Embryonic facial prominence (tissue), 1 donor: ENCODE measurements around the gene DMAC2L.

Source experiments
- DNase-seq: peaks from one replicate; pipeline ENCODE4 v3.0.0-alpha.2; 2016; ENCODE audit errors: extremely low spot score

Gene DMAC2L

DNA sequence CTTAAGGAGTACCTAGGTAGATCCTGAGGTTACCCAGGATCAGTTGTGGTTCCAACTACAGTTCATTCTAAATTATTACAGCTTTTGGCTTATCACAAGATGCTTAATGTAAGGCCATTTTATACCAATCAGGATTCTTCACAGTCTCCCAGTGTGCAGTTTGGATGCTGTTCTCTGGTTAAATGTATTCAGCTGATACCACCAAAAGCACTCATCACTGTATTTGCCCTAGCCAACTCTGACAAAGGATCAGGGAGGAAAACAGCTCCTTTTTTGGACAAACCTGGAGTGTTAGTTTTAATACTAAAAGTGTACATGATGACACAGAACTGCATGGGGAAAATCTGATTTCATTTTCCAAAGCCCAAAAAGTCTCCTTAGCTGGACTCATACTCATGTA lies 19.5 kb downstream of the DMAC2L start:
- DNase-seq: no peak

DNA sequence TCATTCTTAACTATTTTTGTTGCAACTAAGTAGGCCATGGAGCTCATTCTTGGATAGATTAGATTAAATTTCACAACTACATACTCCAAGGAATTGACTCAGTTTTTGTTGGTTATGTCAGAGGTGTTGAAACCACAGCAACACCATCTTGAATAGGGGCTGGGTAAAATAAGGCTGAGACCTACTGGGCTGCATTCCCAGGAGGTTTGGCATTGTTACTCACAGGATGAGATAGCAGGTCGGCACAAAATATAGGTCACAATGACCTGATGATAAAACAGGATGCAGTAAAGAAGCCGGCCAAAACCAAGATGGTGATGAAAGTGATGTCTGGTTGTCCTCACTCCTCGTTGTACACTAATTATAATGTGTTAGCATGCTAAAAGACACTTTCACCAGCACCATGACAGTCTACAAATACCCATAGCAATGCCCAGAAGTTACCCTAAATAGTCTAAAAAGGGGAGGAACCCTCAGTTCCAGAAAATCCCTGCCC lies 20.9 kb downstream of the DMAC2L start:
- no peak for DNase-seq

DNA sequence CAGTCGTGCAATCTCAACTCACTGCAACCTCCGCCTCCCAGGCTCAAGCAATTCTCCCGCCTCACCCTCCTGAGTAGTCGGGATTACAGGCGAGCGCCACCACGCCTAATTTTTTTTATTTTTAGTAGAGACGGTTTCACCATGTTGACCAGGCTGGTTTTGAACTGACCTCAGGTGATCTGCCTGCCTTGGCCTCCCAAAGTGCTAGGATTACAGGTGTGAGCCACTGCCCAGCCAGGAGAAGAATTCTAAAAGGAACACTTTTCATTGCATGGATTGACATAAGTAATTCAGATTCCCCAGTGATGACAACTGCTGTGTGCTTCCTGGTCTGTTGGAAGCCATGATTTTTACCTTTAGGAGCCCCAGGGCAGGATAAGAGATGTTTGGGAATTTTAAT lies 22.1 kb downstream of the DMAC2L start:
- DNase-seq: no peak

DNA sequence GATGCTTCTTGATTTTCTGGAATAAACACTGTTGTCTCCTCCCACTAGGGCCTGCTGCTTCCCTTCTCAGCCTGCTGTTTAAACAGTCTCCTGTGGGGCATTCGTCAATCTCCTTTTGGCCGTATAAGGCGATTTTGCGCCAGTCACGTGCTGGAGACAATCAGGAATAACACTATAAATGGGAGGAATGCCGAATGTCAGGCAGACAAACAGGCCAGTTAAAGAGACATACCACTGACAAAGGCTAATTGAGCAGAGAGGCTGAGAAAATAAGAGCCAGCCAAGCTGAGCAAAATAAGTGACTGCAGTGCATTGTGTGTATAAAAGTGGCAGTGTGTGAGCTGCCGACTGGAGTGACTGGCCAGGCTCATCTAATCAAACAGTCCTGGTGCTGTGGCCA lies 23.3 kb downstream of the DMAC2L start:
- DNase-seq: no peak

DNA sequence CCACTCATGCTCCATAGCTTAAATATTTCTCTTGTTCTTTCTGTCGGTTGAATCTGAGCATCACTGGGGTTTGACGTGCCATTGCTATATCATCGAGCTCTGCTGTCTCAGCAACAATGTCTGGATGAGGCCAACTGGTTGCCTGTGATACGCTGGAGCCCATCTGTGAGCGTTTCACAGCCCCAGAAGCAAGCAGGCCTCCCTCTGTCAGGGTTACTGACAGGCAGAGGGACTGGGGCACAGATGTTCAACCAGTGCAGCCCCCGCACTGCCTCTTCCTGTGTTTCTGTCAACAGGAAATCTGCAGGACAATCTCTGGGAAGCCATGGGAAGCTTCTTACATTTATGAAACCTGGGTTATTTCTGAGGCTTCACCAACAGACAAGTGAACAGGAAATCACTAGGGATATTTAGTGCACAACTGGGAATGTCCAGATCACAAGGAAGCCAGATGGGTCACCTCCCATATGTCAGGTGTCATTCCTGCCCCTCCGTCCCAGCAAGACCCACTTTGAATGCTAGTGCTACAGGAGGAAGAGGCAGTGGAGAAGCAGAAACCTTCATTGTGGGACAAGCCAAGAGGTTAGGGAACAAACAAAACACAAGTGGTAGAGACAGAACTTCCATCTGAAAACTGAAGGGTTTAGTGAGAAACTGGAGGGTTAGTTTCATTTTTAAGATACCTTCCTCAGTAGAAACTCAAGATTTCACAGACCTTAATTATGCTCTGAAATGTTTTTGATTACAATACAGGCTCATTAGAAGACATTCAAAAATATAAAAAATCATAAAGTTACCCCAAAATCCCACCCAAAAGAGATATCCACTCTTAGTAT lies 24.1 kb downstream of the DMAC2L start:
- no peak for DNase-seq

DNA sequence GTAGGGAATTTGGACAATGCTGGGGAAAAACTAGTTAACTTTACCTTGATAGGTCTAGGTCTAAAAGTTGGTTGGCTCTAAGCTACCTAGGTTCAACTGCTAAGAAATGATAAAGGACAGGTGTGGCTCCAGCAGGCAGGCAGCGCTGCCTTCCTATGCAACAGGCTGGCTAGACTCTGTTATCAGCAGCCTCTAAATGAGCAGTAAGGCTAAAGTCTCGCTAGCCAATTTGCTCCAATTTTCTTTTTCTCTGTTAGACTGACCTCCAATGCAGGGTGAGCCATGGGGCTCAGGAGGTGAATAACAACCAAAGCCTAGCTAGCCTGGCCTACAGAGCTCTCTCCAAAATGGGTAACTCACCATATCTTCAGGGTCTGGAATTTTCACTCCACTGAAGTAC lies 26.5 kb downstream of the DMAC2L start:
- DNase-seq: no peak

DNA sequence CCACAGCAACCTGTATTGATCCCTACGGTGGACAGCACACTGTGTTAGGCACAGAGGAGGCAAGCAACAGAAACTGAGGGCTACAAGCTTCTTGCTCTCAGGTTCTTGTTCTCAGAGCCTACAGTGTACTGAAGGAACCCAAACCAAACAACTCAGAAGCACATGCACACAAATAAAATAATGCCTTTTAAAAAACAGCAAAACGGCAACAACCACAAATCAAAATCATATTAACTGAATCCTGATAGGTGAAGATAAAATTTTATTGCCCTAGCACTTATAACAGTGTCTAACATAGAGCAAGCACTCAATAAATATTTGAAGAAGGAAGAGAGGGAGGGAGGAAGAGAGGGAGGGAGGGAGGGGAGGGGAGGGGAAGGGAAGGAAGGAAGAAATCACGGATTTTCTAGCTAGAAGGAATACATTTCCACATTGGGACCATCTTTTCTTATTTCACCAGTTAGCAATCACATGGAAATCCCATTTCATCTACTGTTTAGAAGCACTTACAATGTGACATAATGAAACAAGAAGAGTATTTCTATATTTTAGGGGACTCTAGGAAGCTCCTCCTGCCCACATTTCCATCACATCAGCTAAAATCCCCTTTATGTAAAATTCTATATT lies 27.2 kb downstream of the DMAC2L start:
- DNase-seq: no peak

DNA sequence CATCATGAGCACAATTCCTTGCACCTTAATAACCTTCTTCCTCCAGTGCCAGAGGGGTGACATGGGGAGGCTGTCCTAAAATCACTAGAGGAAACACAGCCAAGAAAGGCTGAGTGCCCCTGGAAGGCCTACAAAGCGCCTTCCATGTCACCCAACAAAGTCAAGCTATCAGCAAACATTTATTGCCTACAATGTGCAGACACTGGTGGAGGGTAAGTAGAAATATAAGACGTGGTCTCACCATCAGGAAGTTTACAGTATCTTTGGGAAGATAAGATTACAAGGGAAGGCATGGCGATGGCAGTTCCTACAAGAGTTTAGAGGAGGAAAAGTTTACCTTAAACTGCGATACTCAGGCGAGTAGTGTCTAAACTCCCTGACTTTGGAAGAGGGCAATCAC lies 27.9 kb downstream of the DMAC2L start:
- no peak for DNase-seq

DNA sequence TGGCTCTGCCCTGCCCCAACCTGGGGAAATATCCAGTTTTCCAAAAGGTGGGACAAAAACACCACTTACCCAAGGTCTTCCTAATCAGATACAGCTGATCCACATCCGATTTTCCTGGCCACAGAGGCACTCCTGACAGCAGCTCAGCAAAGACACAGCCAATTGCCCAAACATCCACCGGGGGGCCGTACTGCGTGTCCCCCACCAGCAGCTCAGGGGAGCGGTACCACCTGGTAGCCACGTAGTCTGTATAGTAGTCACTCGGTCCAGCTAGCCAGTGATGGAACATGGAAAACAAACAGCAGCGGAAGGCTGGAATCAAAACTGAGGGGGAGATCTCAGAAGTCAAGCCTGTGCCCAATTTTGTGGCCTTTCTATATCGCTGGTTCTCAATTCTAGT lies 28.8 kb downstream of the DMAC2L start:
- DNase-seq: no peak

DNA sequence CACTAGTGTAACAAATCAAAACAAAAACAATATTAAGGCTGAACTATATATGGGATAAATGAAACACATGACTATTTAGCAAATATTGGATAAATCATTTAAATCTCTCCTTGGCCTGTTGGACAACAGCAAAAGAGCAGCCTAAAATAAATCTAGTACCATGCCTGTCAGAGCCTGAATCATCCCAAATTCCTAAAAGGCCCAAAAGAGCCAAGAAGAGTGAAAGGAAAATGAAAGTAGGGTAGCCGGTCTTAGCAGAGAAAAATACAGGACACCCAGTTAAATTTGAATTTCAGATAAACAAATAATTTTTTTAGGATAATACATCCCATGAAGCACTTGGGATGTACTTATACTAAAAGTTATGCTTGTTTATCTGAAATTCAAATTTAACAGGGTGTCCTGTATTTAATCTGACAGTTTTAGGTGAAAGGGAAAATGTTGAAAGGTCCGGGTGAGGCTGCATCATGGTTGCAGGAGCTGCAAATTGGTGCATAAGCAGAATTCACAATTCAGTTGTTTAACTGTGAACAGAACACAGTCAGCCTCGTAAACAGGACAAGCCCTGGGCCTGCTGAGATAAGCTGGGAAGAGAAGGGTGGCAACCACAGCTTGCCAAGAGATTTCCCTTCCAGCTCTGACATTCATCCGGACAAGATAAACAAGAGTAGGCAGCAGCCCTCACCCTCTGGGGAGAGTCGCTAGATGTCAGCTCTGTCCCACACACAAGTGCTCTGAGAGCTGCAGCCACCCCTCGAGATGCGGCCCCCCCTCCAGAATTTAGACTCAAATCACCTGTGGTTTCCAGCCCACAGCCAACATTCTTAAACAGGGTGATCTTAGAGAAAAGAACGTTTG lies 30.3 kb downstream of the DMAC2L start:
- DNase-seq: no peak

DNA sequence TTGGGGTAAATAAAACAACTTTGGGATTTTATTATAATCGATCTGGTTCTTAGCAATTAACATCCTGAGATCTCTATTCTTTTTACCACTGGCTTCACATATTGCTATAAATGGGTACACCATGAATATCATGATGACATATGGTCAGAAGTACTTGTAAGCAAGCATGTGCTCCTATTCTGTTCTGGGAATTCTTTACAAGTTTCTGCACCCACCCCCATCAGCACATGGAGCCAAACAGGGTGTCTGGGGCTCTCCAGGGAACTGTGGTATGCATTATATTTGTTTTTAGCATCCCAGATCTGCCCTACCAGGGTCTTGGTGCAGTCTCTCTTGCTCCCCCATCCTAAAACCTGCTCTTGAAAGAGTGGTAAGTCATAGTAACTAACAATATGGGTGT lies 31.3 kb downstream of the DMAC2L start:
- DNase-seq: no peak

DNA sequence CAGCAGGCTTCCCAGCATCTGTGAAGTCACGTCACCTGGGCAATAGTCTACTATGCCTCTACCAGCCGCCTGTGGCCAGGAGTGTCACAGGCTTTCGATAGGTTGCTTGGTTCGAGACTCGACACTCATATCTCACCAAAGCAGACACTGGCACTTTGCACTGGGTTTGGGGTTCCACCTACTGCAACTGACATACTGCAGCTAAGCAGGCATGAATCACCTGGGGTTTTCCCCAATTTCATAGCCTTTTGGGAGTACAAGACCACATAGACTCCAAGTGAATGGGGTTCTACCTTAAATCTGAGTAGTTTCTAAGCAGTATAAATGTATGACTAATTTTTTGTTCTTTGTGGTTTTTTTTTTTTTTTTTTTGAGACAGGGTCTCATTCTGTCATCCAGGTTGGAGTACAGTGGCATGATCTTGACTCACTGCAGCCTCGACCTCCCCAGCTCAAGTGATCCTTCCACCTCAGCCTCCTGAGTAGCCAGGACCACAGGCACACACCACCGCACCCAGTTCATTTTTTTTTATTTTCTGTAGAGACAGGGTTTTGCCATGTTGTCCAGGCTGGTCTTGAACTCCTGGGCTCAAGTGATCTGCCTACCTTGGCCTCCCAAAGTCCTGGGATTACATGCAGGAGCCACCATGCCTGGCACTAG lies 32.1 kb downstream of the DMAC2L start:
- DNase-seq: no peak

DNA sequence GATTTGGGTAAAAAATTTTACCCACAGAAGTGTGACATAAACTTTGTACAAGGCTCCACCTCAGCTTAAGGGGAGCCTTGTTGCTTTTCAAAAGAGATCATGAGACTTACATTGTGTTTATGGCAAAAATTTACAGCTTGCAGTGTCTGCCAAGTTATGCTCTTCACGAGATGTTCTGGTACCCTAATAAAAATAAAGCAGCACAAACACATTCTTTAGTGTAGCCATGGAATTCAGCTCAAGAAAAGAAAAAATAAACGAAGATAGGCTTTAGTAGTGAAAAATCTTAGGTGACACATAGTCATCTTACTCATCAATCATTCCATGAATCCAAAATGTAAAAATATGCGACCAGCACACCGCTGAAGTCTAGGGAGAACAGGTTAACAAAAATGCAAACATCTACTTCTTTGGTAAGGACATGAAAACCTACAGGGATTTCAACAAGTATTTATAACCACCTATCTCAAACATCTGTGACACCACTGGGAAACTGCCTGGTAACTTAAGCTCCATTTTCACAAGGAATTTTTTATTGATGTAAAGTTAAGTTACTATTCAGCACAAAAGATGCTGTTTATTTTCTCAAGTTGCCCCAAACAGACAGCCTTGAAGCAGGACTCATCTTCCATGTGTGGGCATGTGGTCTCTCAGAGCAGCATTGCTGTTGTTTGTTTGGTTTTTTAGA lies 32.9 kb downstream of the DMAC2L start:
- DNase-seq: no peak

DNA sequence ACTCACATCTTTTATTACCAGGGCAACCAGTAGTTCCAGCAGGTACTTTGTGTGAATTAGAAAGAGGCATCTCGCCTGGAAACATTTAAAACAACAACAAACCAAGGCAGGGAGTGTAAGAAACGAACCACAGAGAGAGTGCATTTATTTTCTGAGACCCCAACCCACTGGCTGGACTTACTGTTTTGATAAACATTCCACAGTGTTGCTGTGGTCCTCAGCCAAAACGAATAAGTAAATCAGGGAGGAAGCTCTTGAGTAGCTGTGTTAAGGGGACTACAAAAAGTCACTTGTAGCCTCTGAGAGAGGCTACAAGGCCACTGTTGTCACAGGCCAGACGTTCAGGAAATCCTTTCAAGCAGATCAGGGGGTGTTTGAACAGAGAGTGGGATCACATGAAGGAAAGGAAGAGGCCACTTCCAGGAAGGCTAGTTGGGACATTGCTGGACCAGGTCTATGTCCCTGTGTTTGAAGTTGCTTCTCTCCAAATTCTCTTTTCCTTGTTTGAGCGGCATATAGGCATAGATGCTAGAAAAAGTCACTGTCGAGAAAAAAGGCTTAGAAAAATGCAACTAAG lies 33.8 kb downstream of the DMAC2L start:
- no peak for DNase-seq

DNA sequence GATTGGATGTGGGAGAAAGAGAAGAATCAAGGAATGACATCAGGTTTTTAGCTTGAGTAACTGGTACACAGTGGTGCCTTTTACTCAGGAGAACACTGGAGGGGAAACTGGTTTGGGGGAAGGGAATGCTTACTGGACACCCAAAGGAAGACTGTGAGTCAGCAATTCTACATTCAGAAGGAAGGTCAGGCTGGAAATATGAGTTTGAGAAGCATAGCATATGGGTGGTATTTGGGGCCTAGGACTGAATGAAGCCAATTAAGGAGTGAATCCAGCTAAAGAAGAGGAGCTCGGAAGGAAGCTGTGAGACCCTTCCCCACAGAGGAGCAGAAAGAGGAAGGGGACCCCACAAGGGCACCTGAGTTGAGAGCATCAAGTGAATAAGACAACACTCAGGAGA lies 35.4 kb downstream of the DMAC2L start:
- DNase-seq: no peak

DNA sequence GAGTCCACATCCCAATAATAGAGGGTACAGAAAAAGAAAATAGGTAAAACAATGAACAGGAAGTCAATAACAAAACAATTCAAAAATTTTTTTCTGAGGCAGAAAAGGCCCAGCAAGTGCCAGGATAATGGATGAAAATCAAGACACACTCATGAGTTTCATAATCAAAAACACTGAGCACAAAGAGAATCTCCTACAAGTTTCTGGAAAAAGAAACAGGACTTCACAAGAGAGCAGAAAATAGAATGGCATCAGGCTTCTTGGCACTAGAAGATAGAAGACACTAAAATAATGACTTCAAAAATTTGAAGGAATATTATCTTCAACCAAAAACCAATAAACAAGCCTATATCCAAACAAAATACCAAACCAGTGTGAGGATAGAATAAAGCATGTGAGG lies 36.8 kb downstream of the DMAC2L start:
- no peak for DNase-seq

DNA sequence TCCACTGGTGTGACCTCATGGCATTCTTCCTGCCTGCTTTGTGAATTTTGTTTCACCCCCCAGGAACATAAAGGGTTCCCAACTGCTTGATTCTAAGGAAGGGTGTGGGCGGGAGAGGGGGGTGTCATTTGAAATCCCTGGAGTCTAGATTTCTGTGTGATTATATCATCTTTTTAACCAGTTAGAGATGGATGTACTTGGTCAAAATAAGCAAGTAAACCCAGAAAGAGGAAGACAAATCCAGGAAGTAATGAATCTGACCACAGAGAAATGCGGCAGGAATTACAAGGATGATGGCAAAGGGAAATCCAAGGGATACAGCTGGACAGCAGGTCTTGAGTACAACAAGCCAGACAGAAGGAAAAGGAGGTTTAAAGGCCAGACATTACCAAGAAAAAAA lies 38.9 kb downstream of the DMAC2L start:
- DNase-seq: no peak

DNA sequence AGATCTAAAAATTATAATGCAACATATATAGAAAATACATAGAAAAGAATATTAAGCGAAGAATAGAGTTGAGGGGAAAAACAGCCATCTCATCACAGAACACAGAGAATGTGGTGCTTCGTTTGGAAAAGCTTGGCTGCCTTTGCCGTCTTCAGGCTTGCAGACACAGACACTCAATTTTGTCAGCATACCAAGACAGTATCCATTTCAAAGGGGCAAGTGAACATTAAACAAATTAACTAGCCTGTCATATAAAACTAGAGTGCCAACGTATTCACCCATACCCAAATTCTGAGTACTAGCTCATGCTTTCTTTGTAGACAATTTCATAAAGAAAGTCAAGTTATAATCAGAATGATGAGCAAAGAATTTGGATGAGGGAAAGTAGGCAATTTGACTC lies 40.5 kb downstream of the DMAC2L start:
- no peak for DNase-seq

DNA sequence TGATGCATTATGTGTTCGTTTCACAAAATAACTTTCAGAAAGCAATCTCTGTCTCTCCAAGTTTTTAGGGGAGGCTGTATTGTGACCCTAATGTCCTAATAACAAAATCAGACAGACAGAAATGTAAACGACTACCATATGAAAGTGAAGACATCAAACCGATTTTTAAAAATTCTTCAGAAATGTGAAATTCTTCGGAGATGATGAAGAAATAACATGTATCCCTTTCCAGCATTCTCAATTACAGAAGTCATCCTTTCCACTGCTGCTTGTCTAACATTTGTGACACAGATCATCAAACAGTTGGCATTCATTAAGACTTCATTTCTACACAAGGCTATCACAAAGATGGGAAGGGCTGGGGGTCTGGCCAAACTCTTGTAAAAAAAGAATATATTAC lies 41.0 kb downstream of the DMAC2L start:
- DNase-seq: no peak

DNA sequence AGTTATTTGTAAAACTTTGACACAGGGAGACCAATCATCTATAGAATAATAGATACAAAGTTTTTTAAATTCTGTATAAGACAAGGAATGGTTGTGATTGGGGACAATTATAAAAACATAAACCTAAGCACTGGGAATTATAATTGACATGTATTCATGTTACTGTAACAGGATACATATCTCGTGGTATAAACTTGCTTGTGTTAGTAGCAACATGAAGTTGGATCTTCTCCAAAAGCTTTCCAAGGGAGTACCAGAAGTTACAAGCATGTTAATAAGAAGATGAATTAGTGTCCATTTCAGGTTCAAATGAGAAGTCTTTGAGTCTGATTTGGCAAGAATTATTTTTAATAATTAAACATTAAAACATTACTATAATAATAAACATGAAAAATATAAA lies 42.4 kb downstream of the DMAC2L start:
- DNase-seq: peak; percentile 25

DNA sequence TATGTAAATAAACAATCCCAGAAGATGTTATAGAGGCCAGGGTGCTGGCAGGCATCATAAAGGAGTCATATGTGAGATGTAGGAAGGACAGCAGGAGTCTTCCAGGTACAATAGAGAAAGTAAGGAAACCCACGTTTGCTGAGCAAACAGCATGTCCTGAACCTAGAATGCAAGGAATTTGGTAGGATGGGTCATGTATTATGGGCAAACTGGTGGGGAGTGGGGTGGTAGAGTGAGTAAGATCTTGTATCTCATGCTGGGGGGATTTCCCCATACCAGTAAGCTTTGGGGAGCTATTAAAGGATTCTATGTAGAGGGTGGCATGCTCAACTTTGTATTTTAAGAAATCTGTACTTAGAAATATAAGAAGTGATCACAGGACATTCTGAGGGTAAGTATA lies 43.6 kb downstream of the DMAC2L start:
- no peak for DNase-seq
